DND-41 (cell line): Measurements from ENCODE around the gene ADGRB3.

ENCODE experiments used
- ATAC-seq: fragments of 200-7000 bp; cut with Tn5 transposase; 3 replicates; pipeline ENCODE4 v1.9.1; 2021; ENCODE audit warnings: low read depth; ENCODE audit not compliant: insufficient read depth
- DNase-seq: peaks from one replicate; pipeline ENCODE4 v3.0.0-alpha.2; 2020
- H2AFZ ChIP-seq: 2 replicates; pipeline ENCODE4 v1.6.0; 2012; ENCODE audit warnings: low read depth, low read length
- H3K27ac ChIP-seq: 2 replicates; pipeline ENCODE4 v1.5.1; 2012; ENCODE audit warnings: low read length, inconsistent platforms
- H3K27me3 ChIP-seq: fragments of 200-600 bp; sonication (generic); 2 replicates; pipeline ENCODE4 v1.6.0; 2012; ENCODE audit warnings: low read length, mild to moderate bottlenecking, inconsistent platforms; ENCODE audit not compliant: insufficient read depth, poor library complexity
- H3K36me3 ChIP-seq: 2 replicates; pipeline ENCODE4 v1.5.1; 2012; ENCODE audit warnings: low read length, inconsistent platforms; ENCODE audit not compliant: insufficient read depth
- H3K4me1 ChIP-seq: 2 replicates; pipeline ENCODE4 v1.5.1; 2012; ENCODE audit warnings: mild to moderate bottlenecking, low read length; ENCODE audit not compliant: insufficient read depth
- H3K4me2 ChIP-seq: 2 replicates; pipeline ENCODE4 v1.6.0; 2012; ENCODE audit warnings: mild to moderate bottlenecking, moderate library complexity, low read length, inconsistent platforms; ENCODE audit not compliant: insufficient read depth
- H3K4me3 ChIP-seq, 2 experiments: fragments of 200-600 bp in 1 of 2; shearing (Covaris generic) in 1 of 2; 2 replicates each; pipeline ENCODE4 v1.5.1; 2012 to 2016; ENCODE audit warnings: inconsistent platforms in 2 of 2, low read length in 2 of 2, mild to moderate bottlenecking in 2 of 2, low read depth in 1 of 2, moderate library complexity in 1 of 2
- H3K79me2 ChIP-seq: 2 replicates; pipeline ENCODE4 v1.6.0; 2012; ENCODE audit warnings: low read length, inconsistent platforms; ENCODE audit not compliant: insufficient read depth
- H3K9ac ChIP-seq: 2 replicates; pipeline ENCODE4 v1.6.0; 2012; ENCODE audit warnings: low read depth, mild to moderate bottlenecking, inconsistent platforms, low read length, moderate library complexity
- H3K9me3 ChIP-seq: 2 replicates; pipeline ENCODE4 v1.5.1; 2012; ENCODE audit warnings: low read length, moderate library complexity, mild to moderate bottlenecking, inconsistent platforms; ENCODE audit not compliant: insufficient read depth, severe bottlenecking
- H4K20me1 ChIP-seq: 2 replicates; pipeline ENCODE4 v1.6.0; 2012; ENCODE audit warnings: low read length; ENCODE audit not compliant: insufficient read depth
- EZH2 ChIP-seq: IDR thresholded peaks from 3 replicates; pipeline ENCODE4 v1.6.1; 2012; ENCODE audit warnings: borderline replicate concordance, low read depth, mild to moderate bottlenecking, moderate library complexity, low read length, inconsistent platforms; ENCODE audit not compliant: severe bottlenecking
- TF ChIP-seq, protein P1 (sequence below): IDR thresholded peaks from 2 replicates; pipeline ENCODE4 v1.5.1; 2012; ENCODE audit warnings: borderline replicate concordance, low read length, moderate library complexity, mild to moderate bottlenecking; ENCODE audit not compliant: poor library complexity, severe bottlenecking; ENCODE audit errors: extremely low read depth

The ADGRB3 gene

DNA sequence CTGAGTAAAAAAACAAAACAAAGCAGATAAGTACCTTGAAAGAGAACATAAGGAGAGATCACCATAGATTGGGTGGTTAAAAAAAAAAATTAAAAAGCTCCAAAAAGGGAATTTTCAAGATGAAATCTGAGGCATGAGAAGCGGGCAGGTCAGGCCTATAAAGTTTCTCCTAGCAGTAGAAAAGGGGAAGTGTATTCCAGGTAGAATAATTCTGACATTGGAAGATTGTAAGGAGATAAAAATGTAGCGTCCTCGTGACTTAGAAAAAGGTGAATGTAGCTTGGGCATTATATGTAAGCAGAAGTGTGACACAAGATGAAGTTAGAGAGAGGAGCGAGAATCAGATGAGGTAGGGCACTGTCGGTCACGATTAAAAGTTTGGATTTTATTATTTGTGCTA, 9.1 kb upstream of the ADGRB3 start:
- TF ChIP-seq, protein P1, sequence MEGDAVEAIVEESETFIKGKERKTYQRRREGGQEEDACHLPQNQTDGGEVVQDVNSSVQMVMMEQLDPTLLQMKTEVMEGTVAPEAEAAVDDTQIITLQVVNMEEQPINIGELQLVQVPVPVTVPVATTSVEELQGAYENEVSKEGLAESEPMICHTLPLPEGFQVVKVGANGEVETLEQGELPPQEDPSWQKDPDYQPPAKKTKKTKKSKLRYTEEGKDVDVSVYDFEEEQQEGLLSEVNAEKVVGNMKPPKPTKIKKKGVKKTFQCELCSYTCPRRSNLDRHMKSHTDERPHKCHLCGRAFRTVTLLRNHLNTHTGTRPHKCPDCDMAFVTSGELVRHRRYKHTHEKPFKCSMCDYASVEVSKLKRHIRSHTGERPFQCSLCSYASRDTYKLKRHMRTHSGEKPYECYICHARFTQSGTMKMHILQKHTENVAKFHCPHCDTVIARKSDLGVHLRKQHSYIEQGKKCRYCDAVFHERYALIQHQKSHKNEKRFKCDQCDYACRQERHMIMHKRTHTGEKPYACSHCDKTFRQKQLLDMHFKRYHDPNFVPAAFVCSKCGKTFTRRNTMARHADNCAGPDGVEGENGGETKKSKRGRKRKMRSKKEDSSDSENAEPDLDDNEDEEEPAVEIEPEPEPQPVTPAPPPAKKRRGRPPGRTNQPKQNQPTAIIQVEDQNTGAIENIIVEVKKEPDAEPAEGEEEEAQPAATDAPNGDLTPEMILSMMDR: no peak
- no peak for TF ChIP-seq EZH2
- Histone ChIP-seq H2AFZ (no peak overlapping the region), H3K4me1 (no peaks in the 10 kb centered on the region), H3K4me2 (no peak overlapping the region), H3K27me3 (no peaks in the 10 kb centered on the region), H3K36me3 (no peaks in the 10 kb centered on the region), H4K20me1 (no peaks in the 10 kb centered on the region), H3K9ac (no peak overlapping the region), H3K79me2 (no peaks in the 10 kb centered on the region), H3K9me3 (no peaks in the 10 kb centered on the region), H3K27ac (no peak overlapping the region), H3K4me3 (no peak overlapping the region)
- ATAC-seq (no peak), DNase-seq (no peak)

DNA sequence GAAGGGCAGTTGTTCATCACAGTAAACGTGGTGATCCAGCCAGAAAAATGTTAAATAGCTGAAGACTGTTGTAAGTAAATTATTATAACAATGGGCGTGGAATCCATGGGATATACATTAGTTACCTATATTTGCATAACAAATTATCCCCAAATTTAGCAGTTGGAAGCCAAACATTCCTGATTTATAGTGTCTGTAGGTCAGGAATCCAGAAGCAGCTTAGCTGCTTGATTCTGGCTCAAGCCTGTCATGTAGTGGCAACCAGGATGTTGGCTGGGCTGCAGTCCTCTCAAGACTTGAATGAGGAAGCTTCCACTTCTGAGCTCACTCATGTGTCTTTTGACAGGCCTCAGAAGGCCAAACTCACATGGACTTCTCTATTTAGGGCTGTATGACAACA, 6.9 kb upstream of the ADGRB3 start:
- H3K4me1 ChIP-seq: no peaks in the 10 kb centered on the region
- H3K36me3 ChIP-seq: no peaks in the 10 kb centered on the region
- H3K27me3 ChIP-seq: no peaks in the 10 kb centered on the region
- no peaks in the 10 kb centered on the region for H3K9me3 ChIP-seq
- H2AFZ ChIP-seq: no peak overlapping the region
- no peak overlapping the region for H3K27ac ChIP-seq
- TF ChIP-seq, protein P1: no peak
- no peak for TF ChIP-seq EZH2
- no peak for DNase-seq
- H3K4me3 ChIP-seq: no peak overlapping the region
- no peak overlapping the region for H3K4me2 ChIP-seq
- H3K9ac ChIP-seq: no peak overlapping the region
- no peaks in the 10 kb centered on the region for H4K20me1 ChIP-seq
- H3K79me2 ChIP-seq: no peaks in the 10 kb centered on the region
- ATAC-seq: no peak

DNA sequence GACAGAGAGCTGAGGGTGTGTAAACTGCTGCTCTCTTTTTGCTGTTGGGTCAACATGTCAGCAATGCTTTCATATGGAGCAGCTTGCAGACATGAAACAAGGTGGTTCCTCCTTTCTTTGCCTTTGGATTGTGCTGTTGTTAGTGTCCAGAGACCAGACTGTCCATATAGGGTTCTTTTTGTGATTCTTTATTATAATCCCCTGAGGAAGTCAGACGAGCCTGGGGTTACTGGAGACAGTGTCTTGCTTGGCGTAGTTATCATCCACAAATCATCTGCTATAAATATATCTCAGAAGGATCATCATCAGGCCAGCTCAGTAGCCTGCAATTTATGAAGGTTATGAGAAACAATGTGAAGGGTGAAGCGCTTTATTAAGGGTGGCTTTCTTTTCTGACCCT, 2.3 kb upstream of the ADGRB3 start:
- no peaks in the 10 kb centered on the region for H4K20me1 ChIP-seq
- no peaks in the 10 kb centered on the region for H3K27me3 ChIP-seq
- H3K36me3 ChIP-seq: no peaks in the 10 kb centered on the region
- H3K9ac ChIP-seq: no peak overlapping the region
- TF ChIP-seq, protein P1: no peak
- TF ChIP-seq EZH2: no peak
- H3K4me3 ChIP-seq: no peak overlapping the region
- no peak overlapping the region for H2AFZ ChIP-seq
- no peaks in the 10 kb centered on the region for H3K79me2 ChIP-seq
- DNase-seq (no peak), ATAC-seq (no peak)
- no peak overlapping the region for H3K27ac ChIP-seq
- H3K9me3 ChIP-seq: no peaks in the 10 kb centered on the region
- H3K4me2 ChIP-seq: no peak overlapping the region
- H3K4me1 ChIP-seq: no peaks in the 10 kb centered on the region
